HuH-7.5 (cell line): ENCODE measurements around the gene TXNDC16.
"Not testable (repeated sequence)": the region's sequence is repeated elsewhere in the genome, so short reads cannot be mapped to it uniquely, and the experiment has no call there.

Experiments used
- DNase-seq: peaks from one replicate; pipeline ENCODE4 v3.0.0; 2011; ENCODE audit warnings: low spot score

Gene TXNDC16, protein sequence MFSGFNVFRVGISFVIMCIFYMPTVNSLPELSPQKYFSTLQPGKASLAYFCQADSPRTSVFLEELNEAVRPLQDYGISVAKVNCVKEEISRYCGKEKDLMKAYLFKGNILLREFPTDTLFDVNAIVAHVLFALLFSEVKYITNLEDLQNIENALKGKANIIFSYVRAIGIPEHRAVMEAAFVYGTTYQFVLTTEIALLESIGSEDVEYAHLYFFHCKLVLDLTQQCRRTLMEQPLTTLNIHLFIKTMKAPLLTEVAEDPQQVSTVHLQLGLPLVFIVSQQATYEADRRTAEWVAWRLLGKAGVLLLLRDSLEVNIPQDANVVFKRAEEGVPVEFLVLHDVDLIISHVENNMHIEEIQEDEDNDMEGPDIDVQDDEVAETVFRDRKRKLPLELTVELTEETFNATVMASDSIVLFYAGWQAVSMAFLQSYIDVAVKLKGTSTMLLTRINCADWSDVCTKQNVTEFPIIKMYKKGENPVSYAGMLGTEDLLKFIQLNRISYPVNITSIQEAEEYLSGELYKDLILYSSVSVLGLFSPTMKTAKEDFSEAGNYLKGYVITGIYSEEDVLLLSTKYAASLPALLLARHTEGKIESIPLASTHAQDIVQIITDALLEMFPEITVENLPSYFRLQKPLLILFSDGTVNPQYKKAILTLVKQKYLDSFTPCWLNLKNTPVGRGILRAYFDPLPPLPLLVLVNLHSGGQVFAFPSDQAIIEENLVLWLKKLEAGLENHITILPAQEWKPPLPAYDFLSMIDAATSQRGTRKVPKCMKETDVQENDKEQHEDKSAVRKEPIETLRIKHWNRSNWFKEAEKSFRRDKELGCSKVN

DNA sequence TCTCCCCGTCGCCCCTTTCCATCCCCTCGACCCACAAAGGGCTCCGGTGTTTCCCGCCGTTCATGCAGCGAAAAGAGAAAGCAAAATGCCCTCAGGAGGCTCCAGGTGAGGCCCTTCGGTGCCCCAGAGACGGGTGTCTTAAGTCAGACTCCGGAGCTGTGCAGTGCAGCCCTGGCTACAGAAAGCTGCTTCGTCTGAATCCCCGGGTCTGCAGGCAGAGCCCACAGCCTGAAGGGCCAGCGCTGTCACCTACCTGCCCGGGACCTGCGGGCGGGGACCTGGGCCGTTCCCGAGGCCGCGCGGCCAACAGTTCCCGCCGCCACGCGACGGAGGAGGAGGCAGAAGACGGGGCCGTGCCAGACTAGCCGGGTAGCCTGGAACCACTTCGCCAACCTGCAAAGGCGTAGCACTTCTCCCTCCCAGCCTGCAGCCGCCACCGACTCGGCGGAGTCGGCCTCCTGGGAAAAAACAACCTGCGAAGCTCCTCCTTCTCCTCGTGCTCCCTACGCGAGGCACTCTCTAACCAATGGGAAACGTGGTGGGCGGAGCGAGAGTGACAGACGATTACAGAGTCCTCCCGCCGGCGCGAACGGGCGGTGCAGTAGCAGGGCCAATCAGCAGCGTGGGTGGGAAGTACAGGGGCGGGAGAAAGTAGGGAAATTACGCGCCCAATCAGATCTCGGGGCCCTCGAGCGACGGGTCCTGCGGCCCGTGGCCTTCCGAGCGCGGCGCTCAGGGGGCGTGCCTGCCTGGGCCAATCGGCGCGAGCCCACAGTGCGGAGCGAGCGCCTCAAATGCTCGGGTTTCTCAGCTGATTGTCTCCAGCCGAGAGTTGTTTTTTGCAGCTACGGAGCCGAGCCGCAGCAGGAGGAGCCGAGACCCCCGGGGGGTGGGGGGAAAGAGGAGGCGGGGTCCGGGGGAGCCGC lies at the start of gene TXNDC16, which contains the start of gene GPR137C:
TSS of gene TXNDC16 (minus strand) at position 443 of the 926 bp plus-strand sequence. CDS start 8,948 bp downstream, outside the sequence.
TSS of gene GPR137C (plus strand) at position 774 of the 926 bp plus-strand sequence. CDS start 312 bp downstream, outside the sequence.
- DNase-seq, result peak; percentile 82

DNA sequence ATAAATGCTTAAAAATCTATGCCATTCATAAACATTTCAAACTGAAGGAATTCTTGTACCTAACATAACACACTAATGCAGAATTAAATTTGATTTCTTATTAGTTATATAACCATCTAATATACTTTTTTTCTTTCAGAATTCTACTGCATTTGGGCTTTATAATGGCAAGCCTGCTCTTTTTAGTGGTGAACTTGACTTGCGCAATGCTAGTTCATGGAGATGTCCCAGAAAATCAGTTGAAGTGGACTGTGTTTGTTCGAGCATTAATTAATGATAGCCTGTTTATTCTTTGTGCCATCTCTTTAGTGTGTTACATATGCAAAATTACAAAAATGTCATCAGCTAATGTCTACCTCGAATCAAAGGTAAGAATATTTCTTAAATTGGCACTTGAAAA lies 47.7 kb upstream of the TXNDC16 start:
- no peak for DNase-seq

DNA sequence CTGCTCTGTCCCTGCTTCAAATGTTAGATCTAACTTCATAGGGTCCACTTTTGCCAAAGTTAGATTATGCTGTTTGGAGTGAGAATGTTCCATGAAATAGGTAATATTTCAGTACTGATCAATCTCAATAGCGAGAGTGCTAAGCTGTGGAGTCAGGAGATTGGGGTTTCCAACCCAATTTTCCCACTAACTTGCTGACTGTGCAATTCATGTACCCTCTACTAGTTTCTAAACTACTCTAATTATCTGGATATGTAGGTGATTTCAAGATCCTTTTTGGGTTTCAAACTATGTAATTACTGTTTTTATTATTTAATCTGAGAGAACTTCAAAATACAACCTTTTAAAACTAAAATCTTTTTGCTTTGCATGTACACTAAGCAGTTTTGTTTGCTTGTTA lies 46.3 kb upstream of the TXNDC16 start:
- DNase-seq, result no peak

DNA sequence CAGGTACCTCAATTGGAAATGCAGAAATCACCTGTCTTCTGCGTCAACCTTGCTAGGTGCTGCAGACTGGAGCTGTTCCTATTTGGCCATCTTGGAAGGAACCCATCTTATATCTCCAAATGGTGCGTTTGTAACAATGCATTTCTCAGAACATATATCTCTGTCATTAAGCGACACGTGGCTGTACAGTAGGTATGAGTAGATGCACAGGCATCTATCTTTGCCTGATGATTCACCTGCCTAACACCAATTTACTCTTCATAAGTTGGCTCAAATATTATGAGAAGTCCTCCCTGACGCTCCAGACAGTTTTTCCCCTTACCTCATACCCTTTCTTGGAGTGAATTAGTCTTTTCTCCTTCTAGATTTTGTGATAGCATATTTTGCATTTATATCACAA lies 44.6 kb upstream of the TXNDC16 start:
- no peak for DNase-seq

DNA sequence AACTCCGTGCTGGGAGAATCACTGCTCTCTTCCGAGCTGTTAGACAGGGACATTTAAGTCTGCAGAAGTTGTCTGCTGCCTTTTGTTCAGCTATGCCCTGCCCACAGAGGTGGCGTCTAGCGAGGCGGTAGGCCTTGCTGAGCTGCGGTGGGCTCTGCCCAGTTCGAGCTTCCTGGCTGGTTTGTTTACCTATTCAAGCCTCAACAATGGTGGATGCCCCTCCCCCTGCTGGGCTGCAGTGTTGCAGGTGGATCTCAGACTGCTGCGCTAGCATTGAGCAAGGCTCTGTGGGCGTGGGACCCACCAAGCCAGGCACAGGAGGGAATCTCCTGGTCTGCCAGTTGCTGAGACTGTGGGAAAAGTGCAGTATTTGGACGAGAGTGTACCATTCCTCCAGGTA lies 44.0 kb upstream of the TXNDC16 start:
- no peak for DNase-seq

DNA sequence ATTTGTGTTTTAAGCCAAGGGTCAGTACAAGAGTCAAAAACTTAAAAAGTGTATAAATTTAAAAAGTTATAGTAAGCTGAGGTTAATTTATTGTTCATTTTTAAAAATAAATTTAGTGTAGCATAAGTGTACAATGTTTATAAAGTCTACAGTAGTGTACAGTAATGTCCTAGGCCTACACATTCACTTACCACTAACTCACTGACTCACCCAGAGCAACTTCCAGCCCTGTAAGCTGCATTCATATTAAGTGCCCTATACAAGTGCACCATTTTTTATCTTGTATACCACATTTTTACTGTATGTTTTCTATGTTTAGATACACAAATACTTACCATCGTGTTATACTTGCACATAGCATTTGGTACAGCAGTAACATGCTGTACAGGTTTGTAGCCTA lies 38.0 kb upstream of the TXNDC16 start:
- DNase-seq, result no peak

DNA sequence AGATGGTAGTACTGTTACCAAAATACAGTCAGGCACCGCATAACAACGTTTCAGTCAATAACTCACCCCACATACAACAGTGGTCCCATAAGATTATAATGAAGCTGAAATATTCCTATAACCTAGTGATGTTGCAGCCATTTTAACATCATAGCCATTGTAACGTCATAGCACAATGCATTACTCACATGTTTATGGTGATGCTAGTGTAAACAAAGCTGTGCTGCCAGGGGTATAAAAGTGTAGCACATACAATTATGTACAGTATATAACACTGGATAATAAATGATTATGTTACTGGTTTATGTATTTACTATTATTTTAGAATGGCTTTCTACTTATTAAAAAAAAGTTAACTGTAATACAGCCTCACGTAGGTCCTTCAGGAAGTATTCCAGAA lies 37.3 kb upstream of the TXNDC16 start:
- DNase-seq, result no peak

DNA sequence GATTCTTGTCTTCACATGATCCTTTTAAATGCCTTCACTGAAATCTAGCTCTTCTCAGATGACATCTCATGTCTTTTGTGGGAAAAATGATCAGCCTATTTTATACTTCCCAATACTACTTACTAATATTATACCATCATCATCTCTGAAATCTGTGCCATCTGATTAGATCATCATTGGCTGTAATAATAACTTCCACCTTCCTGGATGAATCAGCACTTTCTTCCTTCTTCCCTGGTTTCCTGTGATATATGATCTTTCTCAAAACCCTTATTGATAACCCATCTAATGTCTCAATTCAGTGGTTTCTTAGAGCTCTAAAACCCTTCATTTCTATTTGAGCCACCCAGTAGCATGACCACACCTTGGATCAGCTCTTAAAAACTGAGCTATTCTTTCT lies 31.2 kb upstream of the TXNDC16 start:
- no peak for DNase-seq

DNA sequence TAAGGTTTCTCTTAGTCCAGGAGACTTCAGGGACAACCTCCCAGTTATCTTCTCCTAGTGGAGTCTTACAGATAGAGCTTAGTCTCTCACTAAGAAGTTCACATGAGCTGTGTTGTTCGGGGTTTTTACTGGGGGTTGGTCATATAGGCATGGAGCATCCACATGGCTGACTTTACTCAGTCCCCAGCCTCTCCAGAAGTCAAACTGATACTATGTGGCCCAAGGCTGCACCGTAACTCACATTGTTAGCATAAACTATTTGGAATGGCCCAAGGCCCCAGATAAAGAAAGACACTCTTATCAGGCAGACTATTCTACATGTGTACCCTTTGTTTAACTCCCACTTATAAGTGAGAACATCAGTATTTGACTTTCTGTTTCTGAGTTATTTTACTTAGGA lies 23.6 kb upstream of the TXNDC16 start:
- no peak for DNase-seq

DNA sequence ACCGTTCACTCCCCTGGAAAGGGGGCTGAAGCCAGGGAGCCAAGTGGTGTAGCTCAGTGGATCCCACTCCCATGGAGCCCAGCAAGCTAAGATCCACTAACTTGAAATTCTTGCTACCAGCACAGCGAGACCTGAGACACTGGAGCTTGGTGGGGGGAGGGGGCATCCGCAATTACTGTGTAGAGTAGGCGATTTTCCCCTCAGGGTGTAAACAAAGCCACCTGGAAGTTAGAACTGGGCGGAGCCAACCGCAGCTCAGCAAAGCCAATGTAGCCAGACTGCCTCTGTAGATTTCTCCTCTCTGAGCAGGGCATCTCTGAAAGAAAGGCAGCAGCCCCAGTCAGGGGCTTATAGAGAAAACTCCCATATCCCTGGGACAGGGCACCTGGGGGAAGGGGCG lies 16.1 kb upstream of the TXNDC16 start:
- DNase-seq, result not testable (repeated sequence)

DNA sequence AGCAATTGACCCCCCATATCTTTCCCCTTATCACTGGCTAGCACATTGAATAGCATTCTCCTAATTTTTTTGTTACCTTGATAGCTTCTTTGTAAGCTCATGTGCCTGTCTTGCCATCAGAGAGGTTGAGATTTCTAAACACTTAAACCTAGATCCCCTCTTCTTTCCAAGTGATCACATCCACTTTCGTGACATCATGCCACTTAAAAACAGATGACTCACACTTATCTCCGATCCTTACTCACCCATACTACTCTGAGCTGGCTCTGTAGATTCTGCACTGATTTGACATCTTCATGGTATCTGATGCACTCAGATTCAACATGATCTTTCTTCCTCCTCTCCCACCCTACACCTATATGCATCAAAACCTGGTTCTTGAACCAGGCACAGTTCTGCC lies 10.8 kb upstream of the TXNDC16 start:
- DNase-seq, result no peak

DNA sequence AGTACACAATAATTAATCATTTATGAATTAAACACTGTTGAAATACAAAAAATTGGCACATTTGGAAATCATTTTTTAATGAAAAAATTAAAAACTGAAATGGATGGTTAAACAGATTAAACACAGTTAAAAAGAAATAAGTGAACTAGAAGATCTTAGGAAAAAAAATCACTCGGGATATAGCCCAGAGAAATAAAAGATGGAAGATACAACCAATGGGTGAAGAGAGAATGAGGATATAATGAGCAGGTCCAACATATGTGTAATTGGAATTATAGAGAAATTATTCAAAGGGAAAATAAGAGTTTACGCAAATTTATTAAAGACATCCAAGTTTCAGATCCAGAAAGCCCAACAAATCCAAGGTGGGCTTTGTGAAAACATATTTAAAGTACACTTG lies 6.4 kb upstream of the TXNDC16 start:
- no peak for DNase-seq

DNA sequence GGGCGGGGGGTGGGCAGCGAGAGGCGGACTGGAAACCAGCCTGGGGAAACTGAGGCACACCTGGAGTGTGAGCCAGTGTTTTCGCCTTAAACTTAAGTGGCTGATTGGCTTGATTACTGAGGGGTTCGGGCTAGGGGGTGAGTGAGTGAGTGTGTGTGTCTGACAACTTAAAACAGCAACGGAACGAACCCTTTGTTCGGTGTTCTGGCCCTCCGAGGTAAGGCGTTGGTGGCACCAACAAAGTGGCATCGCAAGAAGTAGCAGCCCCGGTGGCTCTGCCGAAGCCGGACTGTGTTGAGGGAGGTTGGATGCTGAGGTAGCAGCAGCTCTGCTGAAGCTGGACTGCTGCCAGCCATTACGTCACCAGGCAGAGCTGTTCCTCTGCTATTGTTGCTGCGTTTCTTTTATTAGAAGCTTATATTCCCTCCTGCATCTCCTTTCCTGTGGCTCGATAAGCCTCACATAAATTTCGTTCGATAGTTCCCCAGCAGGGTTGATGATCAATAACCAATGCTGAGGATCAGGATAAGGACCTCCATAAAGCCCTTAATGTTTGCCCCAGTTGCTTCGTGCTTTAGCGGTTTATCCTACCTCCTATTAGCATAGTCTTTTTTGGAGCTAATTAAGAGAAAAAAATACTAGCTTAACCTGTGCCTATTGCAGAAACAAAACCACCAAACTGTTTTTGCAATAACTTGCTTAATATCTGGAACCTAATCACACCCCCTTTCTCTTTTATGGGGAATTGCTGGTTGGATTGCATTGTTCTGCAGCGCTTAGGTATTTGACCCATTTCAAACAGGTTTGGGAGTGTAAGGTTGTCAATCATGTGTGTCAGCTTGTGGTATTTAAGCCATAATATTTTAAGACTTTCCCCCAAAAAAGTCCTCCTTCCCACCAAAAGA lies 1.6 kb upstream of the TXNDC16 start:
- DNase-seq, result peak; percentile 25

DNA sequence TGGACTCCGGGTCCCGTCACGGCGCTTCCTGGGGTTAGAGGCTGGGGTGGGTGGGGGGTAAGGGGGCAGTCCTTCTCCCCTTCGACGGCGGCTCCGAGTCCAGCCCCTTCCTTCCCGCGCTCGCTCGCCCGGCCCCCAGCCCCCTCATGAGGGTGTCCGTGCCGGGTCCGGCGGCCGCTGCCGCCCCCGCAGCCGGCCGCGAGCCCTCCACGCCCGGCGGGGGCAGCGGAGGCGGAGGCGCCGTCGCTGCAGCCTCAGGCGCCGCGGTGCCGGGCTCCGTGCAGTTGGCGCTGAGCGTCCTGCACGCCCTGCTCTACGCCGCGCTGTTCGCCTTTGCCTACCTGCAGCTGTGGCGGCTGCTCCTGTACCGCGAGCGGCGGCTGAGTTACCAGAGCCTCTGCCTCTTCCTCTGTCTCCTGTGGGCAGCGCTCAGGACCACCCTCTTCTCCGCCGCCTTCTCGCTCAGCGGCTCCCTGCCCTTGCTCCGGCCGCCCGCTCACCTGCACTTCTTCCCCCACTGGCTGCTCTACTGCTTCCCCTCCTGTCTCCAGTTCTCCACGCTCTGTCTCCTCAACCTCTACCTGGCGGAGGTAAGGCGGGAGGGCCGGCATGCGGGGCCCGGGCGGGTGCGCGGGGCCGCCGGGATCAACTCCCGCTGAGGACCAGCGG lies 831 bp upstream of the TXNDC16 start:
- peak; percentile 9 for DNase-seq

DNA sequence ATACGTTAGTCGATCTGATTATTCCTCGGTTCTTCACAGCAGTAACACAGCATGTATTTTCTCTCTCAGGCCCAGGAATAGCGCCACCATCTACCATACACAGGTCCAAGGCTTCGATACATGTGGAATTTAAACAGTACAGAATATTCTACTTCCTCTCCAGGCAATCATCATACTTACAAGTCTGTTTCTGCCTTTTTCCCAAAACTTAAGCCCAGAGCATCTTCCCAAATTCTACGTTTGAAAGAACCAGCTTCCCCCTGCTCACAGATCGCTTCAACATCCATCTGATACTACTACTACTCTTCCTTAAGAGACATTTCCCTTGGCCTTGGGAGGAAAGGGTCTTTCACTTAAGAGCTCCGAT lies 626 bp downstream of the TXNDC16 start:
- DNase-seq, result peak; percentile 16

DNA sequence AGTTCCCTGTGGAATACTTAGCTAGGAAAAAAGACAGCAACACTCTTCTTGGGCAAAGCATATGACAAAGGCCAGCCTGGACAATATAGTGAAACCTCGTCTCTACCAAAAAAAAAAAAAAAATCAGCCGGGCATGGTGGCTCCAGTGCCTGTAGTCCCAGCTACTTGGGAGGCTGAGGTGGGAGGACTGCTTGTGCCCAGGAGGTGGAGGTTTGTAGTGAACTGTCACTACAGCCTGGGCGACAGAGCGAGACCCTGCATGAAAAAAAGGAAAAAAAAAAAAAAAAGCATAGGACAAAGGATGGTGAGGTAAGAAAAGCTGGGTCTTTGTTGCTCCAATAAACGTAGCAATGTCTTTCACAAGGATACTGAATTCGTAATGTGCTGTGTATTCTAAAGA lies 1.1 kb downstream of the TXNDC16 start:
- no peak for DNase-seq

DNA sequence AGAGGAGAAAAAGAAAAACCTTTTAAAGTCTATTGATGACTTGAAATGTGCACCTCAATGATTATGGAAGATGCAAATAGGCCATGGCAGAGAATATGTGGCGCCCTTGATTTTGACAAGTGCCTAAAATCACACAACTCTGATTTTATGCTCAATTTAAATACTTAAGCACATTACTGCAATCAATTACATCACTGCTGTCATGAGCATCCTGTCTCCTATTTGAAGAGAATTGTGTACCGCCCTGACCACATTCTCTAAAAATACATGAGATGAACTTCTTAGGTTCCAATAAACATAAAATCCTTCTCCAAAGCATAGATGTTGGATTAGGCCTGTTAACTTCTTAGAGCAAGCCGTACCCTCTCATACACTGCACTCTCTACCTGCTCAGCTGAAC lies 1.6 kb downstream of the TXNDC16 start:
- no peak for DNase-seq

DNA sequence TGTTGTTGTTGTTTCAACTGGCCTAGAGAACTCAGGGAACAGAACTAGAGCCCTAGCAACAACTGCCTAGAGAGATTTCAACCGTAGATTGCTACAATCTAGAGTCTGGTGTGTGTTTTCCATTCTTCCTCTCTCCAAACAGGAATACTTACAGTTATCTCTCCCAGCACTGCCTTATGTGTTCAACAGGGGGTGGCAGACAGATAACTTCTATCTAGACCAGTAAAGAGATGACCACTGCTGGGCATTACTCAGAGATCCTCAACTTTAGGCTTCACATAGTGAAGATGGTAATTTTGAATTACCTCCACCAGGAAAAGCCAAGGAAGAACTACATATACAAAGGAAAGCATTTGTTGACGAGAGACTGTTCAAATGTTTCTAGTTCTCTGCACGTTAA lies 4.8 kb downstream of the TXNDC16 start:
- DNase-seq, result no peak

DNA sequence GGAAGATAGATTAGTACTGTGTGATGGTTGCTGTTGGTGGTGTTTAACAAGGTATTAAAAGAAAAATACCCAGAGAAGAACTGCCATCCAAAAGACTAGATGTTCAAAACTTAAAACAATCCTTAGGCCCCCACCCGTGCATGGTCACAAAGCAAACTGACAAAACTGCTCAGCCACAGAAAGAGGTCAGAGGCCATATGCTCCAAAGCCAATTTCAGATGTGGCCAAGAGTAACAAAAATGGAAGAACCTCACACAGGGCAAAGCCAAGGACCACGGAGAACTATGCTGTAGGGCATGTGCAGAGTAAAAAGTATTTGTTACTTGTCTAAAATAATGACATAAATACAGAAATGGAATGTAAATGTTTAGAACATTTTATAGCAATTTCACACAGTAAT lies 5.3 kb downstream of the TXNDC16 start:
- no peak for DNase-seq

DNA sequence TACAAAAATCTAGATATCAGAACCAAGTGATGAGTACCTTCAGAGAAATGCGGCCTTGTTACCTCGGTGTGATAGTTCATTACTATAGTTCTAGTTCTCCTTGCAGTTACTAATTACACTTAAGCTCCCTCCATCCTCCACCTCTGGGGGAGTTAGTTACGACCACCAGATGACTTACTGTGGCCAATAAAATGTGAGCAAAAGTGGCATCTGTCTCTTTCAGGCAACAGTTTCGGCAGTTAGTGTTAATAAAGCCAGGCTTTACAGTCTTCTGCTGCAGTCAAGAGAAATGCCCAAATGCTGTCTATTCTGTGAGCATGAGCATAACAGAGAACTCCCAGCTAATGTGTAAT lies 6.0 kb downstream of the TXNDC16 start:
- DNase-seq, result no peak
